HG03571 (cell line): ENCODE results near the gene BCOR.

Experiments
- ATAC-seq: cut with Tn5 transposase; IDR thresholded peaks from one replicate; pipeline ENCODE4 v1.9.1; 2021; ENCODE audit not compliant: unreplicated experiment

Gene BCOR

GRCh38 chrX:40037367-40037766 is 60.4 kb downstream of the BCOR start:
- ATAC-seq, result no peak

DNA sequence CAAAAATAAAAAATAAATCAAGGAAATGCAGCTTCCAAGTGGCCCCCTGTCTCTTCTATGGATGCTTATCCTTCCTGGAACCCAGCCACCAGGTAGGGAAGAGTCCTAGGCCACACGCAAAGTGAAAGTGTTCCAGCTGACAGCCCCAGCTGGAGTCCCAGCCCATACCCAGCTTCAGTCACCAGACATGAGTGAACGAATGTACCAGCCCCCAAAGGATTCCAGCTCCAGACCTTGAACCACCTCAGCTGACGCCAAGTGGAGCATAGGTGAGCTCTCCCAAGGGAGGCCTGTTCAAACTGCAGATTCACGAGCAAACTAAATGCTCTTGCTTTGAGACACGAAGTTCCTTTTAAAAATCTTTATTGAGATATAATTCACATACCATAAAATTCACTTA is 62.0 kb downstream of the BCOR start:
- ATAC-seq, result no peak

DNA sequence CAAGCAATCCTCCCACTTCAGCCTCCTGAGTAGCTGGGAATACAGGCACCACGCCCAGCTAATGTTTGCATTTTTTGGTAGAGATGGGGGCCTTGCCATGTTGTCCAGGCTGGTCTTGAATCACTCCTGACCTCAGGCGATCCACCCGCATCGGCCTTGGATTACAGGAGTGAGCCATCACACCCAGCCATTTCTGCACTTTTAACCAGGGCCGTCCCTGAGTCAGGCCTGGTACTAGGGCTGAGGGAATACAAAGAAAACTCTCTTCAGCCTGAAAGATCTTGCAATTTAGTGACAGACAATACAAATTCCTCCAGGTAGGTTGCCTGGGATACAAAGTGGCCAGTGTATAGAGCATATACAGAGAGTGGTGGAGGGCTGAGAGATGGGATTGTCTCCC is 65.8 kb downstream of the BCOR start:
- ATAC-seq, result no peak

- ATAC-seq, result no peak
Observed at GRCh38 chrX:40030205-40030604, 67.6 kb downstream of the BCOR start.

DNA sequence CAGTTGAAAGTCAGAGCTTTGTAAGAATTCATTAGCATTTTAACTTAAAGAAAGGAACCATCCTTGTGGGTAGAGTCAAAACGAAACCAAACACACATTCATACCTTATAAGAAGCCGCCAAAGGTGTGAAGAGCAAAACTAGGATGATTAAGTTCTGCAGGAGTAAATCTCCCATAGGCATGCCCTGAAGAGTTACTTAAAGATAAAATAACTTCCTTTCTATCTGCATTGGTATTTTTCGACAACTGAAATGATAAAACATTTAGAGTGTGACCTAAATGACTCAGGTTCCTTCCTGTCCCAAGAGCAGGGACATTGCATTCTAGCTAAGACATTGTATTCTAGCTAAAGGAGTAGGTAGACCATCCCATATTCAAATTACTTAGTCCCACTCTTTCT is 75.3 kb downstream of the BCOR start:
- ATAC-seq, result no peak

- no peak for ATAC-seq
Observed at GRCh38 chrX:40021647-40022046, 76.1 kb downstream of the BCOR start.

- no peak for ATAC-seq
Observed at GRCh38 chrX:40019541-40019940, 78.2 kb downstream of the BCOR start.

GRCh38 chrX:40018041-40018440 is 79.7 kb downstream of the BCOR start:
- ATAC-seq, result no peak

- no peak for ATAC-seq
Observed at GRCh38 chrX:40016749-40017148, 81.0 kb downstream of the BCOR start.

DNA sequence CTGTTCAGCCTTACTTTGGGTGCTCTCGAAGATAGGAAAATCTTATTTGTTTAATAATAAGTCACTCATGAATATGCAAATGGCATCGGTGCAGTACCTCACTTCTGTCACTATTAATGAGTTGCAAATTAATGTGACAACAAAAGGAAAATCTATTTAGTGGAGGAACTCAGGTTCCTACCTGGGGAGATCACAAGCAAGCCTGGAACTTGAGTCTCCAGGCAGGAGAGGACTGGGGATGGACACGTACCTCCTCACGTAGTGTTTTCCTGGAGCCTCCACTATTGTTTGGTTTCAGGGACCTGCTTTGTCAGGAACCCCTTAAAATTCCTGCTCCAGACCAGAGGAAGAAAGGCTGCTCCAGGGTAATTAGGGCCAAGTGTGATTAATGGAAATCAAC is 82.1 kb downstream of the BCOR start:
- no peak for ATAC-seq

DNA sequence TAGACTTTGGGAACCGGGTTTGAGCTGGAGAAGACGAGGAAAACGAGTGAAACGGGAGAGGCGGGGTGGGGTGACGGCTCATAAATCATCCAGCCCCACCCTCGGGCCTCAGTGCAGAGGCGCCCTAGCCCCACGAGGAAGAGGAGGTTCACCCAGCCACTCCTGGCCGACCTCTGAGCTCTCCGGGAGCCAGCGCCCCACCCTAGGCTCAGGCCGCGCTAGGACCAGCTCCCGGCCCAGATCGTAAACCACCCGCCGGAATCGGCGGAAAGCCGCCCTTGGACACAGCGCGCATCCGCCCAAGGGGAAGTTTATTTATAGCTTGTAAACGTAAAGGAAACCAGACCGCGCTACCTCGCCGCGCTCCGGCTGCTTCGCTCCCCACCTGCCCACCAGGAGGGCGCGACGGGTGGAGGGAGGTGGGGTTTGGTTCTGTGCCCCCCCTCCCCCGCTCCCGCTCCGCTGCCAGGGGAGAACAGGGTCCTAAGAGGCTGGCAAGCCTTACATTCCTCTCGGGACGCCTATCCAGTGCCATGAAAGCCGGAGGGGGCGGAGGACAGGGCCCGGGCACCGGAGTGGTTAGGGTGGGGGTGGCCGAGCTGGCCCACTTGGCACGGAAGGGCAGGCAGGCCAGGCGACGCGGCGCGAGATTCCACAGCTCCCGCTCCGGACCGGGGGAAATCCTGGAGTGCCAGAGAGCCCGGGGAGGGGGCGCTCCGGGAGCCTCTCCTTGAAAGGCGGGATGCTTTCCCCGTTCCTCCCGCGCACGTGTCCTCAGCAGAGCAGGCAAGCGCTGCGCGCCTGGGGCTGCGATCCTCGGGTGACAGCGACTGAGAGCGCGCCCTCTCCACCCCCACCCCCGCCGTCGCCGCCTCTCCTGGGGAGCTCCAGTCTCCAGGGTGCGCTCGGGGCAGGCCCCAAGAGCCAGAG is 84.2 kb downstream of the BCOR start:
- peak; percentile 31 for ATAC-seq

- ATAC-seq, result peak; percentile 42
Observed at GRCh38 chrX:40012868-40013265, 84.9 kb downstream of the BCOR start.

DNA sequence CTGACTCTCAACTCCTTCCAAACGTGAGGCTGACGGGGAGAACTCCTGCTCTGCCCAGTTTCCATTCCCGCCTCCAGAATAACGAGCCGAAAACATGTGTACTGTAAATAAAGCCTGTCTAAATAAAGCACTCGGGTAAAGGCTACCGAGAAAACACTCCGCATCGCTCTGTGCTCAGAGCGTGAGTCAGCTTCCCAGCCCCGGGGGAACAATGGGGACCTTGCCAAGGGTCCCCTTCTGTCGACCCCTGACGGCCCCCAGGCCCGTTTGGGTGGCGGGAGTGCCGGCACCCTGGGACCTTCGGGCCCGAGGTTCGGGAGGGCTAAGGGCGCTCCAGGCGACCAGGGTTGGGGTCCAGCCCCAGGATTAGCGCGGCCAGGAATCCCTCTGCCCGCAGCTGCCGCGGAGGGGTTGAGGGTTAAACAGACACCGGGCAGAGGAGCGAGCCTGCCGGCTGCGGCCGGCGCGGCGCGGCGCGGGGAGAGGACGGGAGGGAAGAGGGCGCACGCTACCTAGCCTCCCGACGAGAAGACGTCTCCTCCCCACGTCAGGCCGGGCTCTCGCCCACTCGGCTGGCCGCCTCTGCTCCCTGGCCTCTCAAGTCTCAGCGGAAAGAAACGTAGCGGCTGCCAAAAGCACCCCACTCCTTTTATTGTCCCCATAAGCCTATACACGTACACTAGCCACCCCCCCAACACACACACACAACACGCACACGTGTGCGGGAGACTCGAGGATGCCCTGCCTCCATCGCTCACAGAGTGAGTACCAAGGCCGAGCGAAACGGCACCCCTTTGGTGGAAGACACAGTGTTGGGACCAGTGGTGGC is 85.5 kb downstream of the BCOR start:
- peak; percentile 5 for ATAC-seq

GRCh38 chrX:40011322-40012038 is 86.3 kb downstream of the BCOR start:
- no peak for ATAC-seq

GRCh38 chrX:40010550-40011321 is 87.0 kb downstream of the BCOR start:
- ATAC-seq, result no peak

GRCh38 chrX:40009890-40010289 is 87.9 kb downstream of the BCOR start:
- no peak for ATAC-seq

DNA sequence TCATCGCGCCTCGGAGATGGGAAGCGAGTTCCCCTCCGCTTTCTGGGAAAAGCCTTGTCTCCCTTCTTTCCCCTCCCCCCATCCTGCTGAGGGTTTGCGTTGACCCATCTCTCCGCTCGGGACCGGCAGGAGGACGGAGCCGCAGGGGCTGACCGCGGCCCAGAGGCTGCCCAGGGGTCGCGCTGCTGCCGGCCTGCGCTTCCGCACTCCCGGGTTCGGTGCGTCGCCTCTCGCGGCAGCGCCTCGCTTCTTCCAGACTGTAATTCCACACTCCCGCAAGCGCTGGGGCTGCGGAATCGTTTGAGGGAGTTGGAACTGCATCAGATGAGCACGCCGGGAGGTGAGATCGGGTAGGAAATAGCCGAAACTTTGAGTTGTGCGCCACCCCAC is 88.3 kb downstream of the BCOR start:
- no peak for ATAC-seq

- ATAC-seq, result no peak
Observed at GRCh38 chrX:40008791-40009461, 88.8 kb downstream of the BCOR start.

DNA sequence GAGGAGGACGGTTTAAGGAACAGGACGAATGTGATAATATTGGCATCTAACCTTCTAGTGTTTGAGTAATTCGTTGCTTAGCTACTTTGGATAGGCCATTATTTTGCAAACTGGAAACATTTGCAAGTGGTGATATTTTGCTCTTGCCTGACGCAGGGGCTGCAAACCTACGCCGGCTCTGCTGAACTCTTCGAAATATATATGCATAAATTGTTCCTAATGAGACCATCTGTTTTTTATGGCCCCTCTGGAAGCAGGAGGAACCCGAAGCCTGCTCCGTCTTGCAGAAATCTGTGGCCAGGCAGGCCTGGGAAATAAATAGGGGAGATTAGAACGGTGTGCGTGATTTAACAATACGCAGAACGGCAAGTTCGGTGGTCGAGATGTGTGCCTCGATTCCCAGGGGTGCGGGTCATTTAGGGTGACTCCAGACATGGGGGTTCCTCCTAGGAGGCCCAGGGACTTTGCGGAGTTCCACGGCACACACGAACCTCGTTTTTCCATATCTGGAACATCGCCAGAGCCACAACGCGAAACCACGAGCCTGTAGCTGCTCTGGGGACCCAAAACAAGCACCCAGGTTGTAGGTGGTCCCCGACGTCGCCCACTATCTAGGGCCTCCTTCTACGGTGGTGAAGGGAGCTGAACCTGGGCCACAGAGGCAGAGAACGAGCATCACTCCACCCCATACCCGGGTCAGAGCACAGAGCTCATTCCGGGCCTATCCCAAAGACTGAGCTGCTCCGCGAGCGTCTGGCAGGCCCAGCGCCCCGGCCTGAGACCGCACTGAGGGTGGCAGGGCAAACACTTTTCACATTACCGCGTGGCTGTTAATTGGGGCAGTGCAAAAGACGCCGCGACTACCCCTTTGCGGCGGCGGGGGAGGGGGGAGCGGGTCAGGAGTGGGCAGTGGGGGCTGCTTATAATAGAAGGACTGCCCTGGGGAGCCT is 89.7 kb downstream of the BCOR start:
- ATAC-seq, result no peak
